Measurements from ENCODE around the gene XRCC2. TPM values are rescaled to one million over a fixed set of nuclear protein-coding genes. Genes with fewer than 3 reads are reported as not detected.

XRCC2 gene
- total and polyA plus RNA-seq, 2 of the 8 experiments (the other 6 are each of a cell fraction or from before 2014, with no cell fraction given), result 14.6 to 34.0 TPM

GRCh38 chr7:152643979-152644559 is 31.9 kb downstream of the XRCC2 start (continued):
- TF ChIP-seq CHD7 (IDR thresholded peaks at IDR 0.05; ENCODE audit: insufficient replicate concordance, low read length) (no peak), BRCA1 (IDR thresholded peaks at IDR 0.05; ENCODE audit: low read depth, low read length) (no peak), ATF2 (IDR thresholded peaks at IDR 0.05; ENCODE audit: low read length) (no peak), KDM1A (IDR thresholded peaks at IDR 0.05; ENCODE audit: borderline replicate concordance, low read length) (no peak), EGR1 (IDR thresholded peaks at IDR 0.05; ENCODE audit: borderline replicate concordance, low read depth, low read length) (no peak), CHD2 (IDR thresholded peaks at IDR 0.05; ENCODE audit: low read length) (no peak), FOSL1 (IDR thresholded peaks at IDR 0.05; ENCODE audit: insufficient read depth, low read depth, low read length) (no peak), RFX5 (IDR thresholded peaks at IDR 0.05; ENCODE audit: borderline replicate concordance, low read depth, low read length) (no peak)

Measured in H1 (cell line).